GM19035 (cell line): Measurements from ENCODE around the gene ANKFY1.

Experiments
- ATAC-seq: cut with Tn5 transposase; IDR thresholded peaks from one replicate; pipeline ENCODE4 v1.9.1; 2021; ENCODE audit not compliant: unreplicated experiment

Gene ANKFY1

GRCh38 chr17:4263282-4264215 is at the start of gene ANKFY1:
Gene ANKFY1, minus strand, starts transcription at chr17:4263979. Its CDS starts 38 bp downstream, at chr17:4263941.
- peak; percentile 83 for ATAC-seq

- ATAC-seq: no peak
Observed at GRCh38 chr17:4310354-4311060, 46.7 kb upstream of the ANKFY1 start.

GRCh38 chr17:4309897-4310296 is 46.1 kb upstream of the ANKFY1 start:
- ATAC-seq: no peak

- ATAC-seq: no peak
Observed at GRCh38 chr17:4307179-4307930, 43.6 kb upstream of the ANKFY1 start.

GRCh38 chr17:4305224-4305623 is 41.4 kb upstream of the ANKFY1 start:
- ATAC-seq: no peak

GRCh38 chr17:4304417-4305027 is 40.7 kb upstream of the ANKFY1 start:
- no peak for ATAC-seq

- no peak for ATAC-seq
Observed at GRCh38 chr17:4301066-4301465, 37.3 kb upstream of the ANKFY1 start.

GRCh38 chr17:4297351-4297750 is 33.6 kb upstream of the ANKFY1 start:
- no peak for ATAC-seq

- ATAC-seq: no peak
Observed at GRCh38 chr17:4295686-4296085, 31.9 kb upstream of the ANKFY1 start.

GRCh38 chr17:4293572-4293971 is 29.8 kb upstream of the ANKFY1 start:
- ATAC-seq: no peak

- no peak for ATAC-seq
Observed at GRCh38 chr17:4287710-4288109, 23.9 kb upstream of the ANKFY1 start.

- ATAC-seq: no peak
Observed at GRCh38 chr17:4276514-4276913, 12.7 kb upstream of the ANKFY1 start.

- no peak for ATAC-seq
Observed at GRCh38 chr17:4272972-4273368, 9.2 kb upstream of the ANKFY1 start.

GRCh38 chr17:4272213-4272971 is 8.6 kb upstream of the ANKFY1 start:
- ATAC-seq: no peak

- no peak for ATAC-seq
Observed at GRCh38 chr17:4270736-4271135, 7.0 kb upstream of the ANKFY1 start.

- no peak for ATAC-seq
Observed at GRCh38 chr17:4269915-4270314, 6.1 kb upstream of the ANKFY1 start.

- no peak for ATAC-seq
Observed at GRCh38 chr17:4267402-4267801, 3.6 kb upstream of the ANKFY1 start.

GRCh38 chr17:4266550-4266949 is 2.8 kb upstream of the ANKFY1 start:
- ATAC-seq: no peak

GRCh38 chr17:4262703-4263102 is 1.1 kb downstream of the ANKFY1 start:
- ATAC-seq: no peak

GRCh38 chr17:4261452-4261851 is 2.3 kb downstream of the ANKFY1 start:
- no peak for ATAC-seq
